Naive thymus-derived CD4-positive, alpha-beta T cell (primary cell): ENCODE data around the gene C2orf68. TPM values are rescaled to one million over a fixed set of nuclear protein-coding genes. Genes with fewer than 3 reads are reported as not detected.

Source experiments
- ATAC-seq: fragments of 150-1000 bp; cut with Tn5 transposase; 2 replicates; pipeline ENCODE4 v1.10.0; 2021; ENCODE audit warnings: mild to moderate bottlenecking, moderate library complexity
- CTCF ChIA-PET: fragments of 350-600 bp; sonication (Branson Sonifier 250); formaldehyde crosslinking; loops from one replicate; lab custom pipeline; 2021; ENCODE audit warnings: antibody characterized with exemption; lab: Charles Lee
- POLR2A ChIA-PET: fragments of 350-600 bp; sonication (Branson Sonifier 250); formaldehyde crosslinking; loops from one replicate; lab custom pipeline; 2021; ENCODE audit warnings: antibody characterized with exemption, inconsistent platforms; lab: Charles Lee
- DNase-seq, 9 donors: peaks; one replicate each; pipeline versions ENCODE4 v3.0.0 to v3.0.0-alpha.2; 2020 to 2022; ENCODE audit warnings: mixed read lengths in 1 of 9
- H3K27ac ChIP-seq: one replicate; pipeline ENCODE4 v1.7.0; 2013; ENCODE audit warnings: mild to moderate bottlenecking, low read depth, low read length, moderate library complexity
- H3K27me3 ChIP-seq, 2 donors: one replicate each; pipeline ENCODE4 v1.7.0; 2013; ENCODE audit warnings: low read length in 2 of 2, mild to moderate bottlenecking in 2 of 2, moderate library complexity in 2 of 2; ENCODE audit not compliant: control insufficient read depth in 2 of 2, insufficient read depth in 2 of 2
- H3K36me3 ChIP-seq, 3 experiments: 1 replicate in 2 of 3; 2 replicates in 1 of 3; pipeline ENCODE4 v1.7.0; 2013; ENCODE audit warnings: low read length in 3 of 3, mild to moderate bottlenecking in 3 of 3, moderate library complexity in 1 of 3; ENCODE audit not compliant: insufficient read depth in 3 of 3, control insufficient read depth in 2 of 3
- H3K4me1 ChIP-seq, 2 donors: one replicate each; pipeline ENCODE4 v1.7.0; 2013; ENCODE audit warnings: low read length in 2 of 2, mild to moderate bottlenecking in 2 of 2, moderate library complexity in 1 of 2; ENCODE audit not compliant: control insufficient read depth in 2 of 2, insufficient read depth in 2 of 2
- H3K4me3 ChIP-seq: 2 replicates; pipeline ENCODE4 v1.7.0; 2013; ENCODE audit warnings: mild to moderate bottlenecking, low read length
- H3K9me3 ChIP-seq, 3 experiments: 1 replicate in 2 of 3; 2 replicates in 1 of 3; pipeline ENCODE4 v1.7.0; 2013; ENCODE audit warnings: low read length in 3 of 3; ENCODE audit not compliant: control insufficient read depth in 2 of 3
- H3K27ac Mint-ChIP-seq, 9 donors: one replicate each; pipeline ENCODE4 v1.8.0; 2020 to 2022; ENCODE audit warnings: mixed read lengths in 9 of 9, mild to moderate bottlenecking in 8 of 9, moderate library complexity in 5 of 9, inconsistent platforms in 2 of 9
- H3K27me3 Mint-ChIP-seq, 5 donors: one replicate each; pipeline ENCODE4 v1.8.0; 2021 to 2022; ENCODE audit warnings: mixed read lengths in 5 of 5, mild to moderate bottlenecking in 1 of 5
- H3K36me3 Mint-ChIP-seq, 5 donors: one replicate each; pipeline ENCODE4 v1.8.0; 2020 to 2022; ENCODE audit warnings: mixed read lengths in 5 of 5, mild to moderate bottlenecking in 3 of 5, inconsistent platforms in 1 of 5
- H3K4me1 Mint-ChIP-seq, 7 donors: one replicate each; pipeline ENCODE4 v1.8.0; 2020 to 2022; ENCODE audit warnings: mixed read lengths in 7 of 7, mild to moderate bottlenecking in 3 of 7, inconsistent platforms in 1 of 7
- H3K4me3 Mint-ChIP-seq, 10 donors: one replicate each; pipeline ENCODE4 v1.8.0; 2020 to 2022; ENCODE audit warnings: mild to moderate bottlenecking in 10 of 10, mixed read lengths in 10 of 10, moderate library complexity in 6 of 10, inconsistent platforms in 2 of 10
- H3K9me3 Mint-ChIP-seq, 11 donors: one replicate each; pipeline ENCODE4 v1.8.0; 2020 to 2022; ENCODE audit warnings: mixed read lengths in 11 of 11, mild to moderate bottlenecking in 4 of 11, inconsistent platforms in 1 of 11, moderate library complexity in 1 of 11
- intact Hi-C, 2 donors: fragments of 100-400 bp; cut with micrococcal nuclease; formaldehyde crosslinking; loops; one replicate each; pipeline ENCODE4 v1.15.1; 2023
- polyA plus RNA-seq, 2 donors: library from polyadenylated mRNA; unstranded; fragments of 300-500 nt; fragmentation: Illumina TruSeq; gene quantifications; one replicate each; pipeline ENCODE4 v1.2.3, GENCODE V29; 2021
- total RNA-seq, 6 experiments: library from RNA in 5 of 6; stranded (reverse) in 5 of 6; gene quantifications; 1 replicate in 5 of 6; 2 replicates in 1 of 6; pipeline ENCODE4 v1.2.3 and lab custom pipeline; 2021 to 2026

Gene C2orf68
- total and polyA plus RNA-seq, 7 experiments from 2014 or later = 24.9 to 92.1 (median 42.5) TPM

DNA sequence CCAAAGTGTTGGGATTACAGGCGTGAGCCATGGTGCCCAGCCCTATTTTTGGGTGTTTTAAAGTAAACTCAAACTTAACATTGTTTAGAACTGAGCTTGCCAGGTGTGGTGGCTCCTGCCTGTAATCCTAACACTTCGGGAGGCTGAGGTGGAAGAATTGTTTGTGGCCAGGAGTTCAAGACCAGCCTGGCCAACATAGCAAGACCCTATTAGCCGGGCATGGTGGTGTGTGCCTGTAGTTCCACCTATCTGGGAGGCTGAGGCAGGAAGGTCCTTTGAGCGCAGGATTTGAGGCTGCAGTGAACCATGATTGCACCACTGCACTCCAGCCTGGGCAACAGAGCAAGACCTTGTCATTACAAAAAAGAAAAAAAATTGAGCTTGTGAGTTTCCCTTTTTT lies 38.6 kb upstream of the C2orf68 start:
- ATAC-seq (no peak), DNase-seq (no peak)
- CTCF ChIA-PET = no interaction called here
- peaks cover 17 to 65% (median 31%) of the 10 kb centered on the region in 5 donors for H3K36me3 Mint-ChIP-seq
- no peak overlapping the region for H3K4me3 ChIP-seq
- no peaks in the 10 kb centered on the region for H3K9me3 ChIP-seq
- no peaks in the 10 kb centered on the region for H3K27me3 Mint-ChIP-seq
- intact Hi-C loops = no loop called here
- no peaks in the 10 kb centered on the region for H3K4me1 ChIP-seq
- H3K27me3 ChIP-seq = no peaks in the 10 kb centered on the region
- POLR2A ChIA-PET = interaction anchor here (0.6 to 1.1 kb wide), 2 partner anchors 110 to 273 kb away, joined by 3 to 4 read pairs; no protein-coding TSS in a partner anchor
- no peaks in the 10 kb centered on the region for H3K4me1 Mint-ChIP-seq
- no peaks in the 10 kb centered on the region for H3K9me3 Mint-ChIP-seq
- H3K36me3 ChIP-seq = peaks cover 25 to 78% (median 35%) of the 10 kb centered on the region in 3 experiments
- H3K27ac ChIP-seq = no peak overlapping the region
- H3K27ac Mint-ChIP-seq = no peak overlapping the region
- H3K4me3 Mint-ChIP-seq = no peak overlapping the region

DNA sequence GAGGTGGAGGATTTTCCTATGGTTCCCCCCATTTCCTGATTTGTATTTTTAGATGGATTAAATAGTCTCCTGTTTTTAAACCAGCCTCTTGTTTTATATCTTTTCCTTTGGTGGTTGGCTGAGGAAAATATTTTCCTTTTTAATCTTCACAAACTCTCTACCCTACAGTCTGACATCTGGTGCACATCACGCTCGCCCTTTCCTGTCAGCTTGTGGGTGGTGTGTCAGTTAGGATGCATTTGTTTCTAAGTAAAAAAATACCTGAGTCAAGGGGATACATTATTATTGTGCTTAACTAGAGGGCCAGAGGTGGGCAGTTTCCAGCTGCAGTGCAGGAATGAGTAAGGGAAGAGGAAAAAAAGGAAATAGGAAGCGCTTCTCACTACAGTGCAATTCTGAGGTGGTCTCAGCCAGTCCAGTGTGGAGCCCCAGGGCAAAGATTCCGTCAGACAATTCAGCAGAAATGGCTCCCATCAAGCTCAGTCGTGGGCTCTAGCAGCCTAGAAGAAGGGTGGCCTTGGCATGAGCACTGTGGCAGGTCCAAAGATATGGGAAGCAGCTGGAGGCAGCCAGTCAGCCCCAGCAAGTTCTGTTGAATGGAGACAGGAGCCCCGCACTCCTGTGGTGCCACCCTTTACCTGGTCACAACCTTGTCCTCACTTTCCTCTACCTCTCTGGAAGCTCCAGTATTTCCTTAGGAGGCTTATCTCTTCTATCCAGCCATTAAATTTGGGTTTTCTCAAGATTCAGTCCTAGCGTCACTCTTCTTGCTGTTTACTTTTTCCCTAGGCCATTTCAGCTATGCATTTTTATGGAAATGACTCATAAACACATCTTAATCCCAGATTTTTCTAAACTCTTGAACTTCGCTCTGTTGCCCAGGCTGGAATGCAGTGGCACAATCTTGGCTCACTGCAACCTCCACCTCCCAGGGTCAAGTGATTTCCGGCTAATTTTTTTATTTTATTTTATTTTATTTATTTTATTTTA lies 37.6 kb upstream of the C2orf68 start:
- peaks cover 30 to 88% (median 42%) of the 10 kb centered on the region in 3 experiments for H3K36me3 ChIP-seq
- H3K27me3 ChIP-seq = no peaks in the 10 kb centered on the region
- Mint-ChIP-seq H3K27ac (no peak overlapping the region), H3K4me1 (no peaks in the 10 kb centered on the region), H3K36me3 (peaks cover 17 to 65% (median 31%) of the 10 kb centered on the region in 5 donors), H3K4me3 (no peak overlapping the region), H3K9me3 (no peaks in the 10 kb centered on the region), H3K27me3 (no peaks in the 10 kb centered on the region)
- intact Hi-C loops = no loop called here
- H3K4me3 ChIP-seq = no peak overlapping the region
- no peak for ATAC-seq
- POLR2A ChIA-PET = interaction anchor here (1.1 kb wide), 1 partner anchor 272 kb away, joined by 4 read pairs; no protein-coding TSS in a partner anchor
- CTCF ChIA-PET = no interaction called here
- no peaks in the 10 kb centered on the region for H3K9me3 ChIP-seq
- no peak for DNase-seq
- no peaks in the 10 kb centered on the region for H3K4me1 ChIP-seq
- no peak overlapping the region for H3K27ac ChIP-seq

GRCh38 chr2:85648619-85649018 lies 36.8 kb upstream of the C2orf68 start:
- peaks cover 32 to 93% (median 42%) of the 10 kb centered on the region in 3 experiments for H3K36me3 ChIP-seq
- CTCF ChIA-PET = interaction anchor here (0.6 kb wide), 1 partner anchor 11 kb away, joined by 3 read pairs; no protein-coding TSS in a partner anchor
- no peaks in the 10 kb centered on the region for H3K9me3 ChIP-seq
- no peaks in the 10 kb centered on the region for H3K4me1 Mint-ChIP-seq
- DNase-seq (peak in 2 of 9 donors; percentile 2 to 4), ATAC-seq (no peak)
- H3K4me3 ChIP-seq = no peak overlapping the region
- H3K27me3 Mint-ChIP-seq = no peaks in the 10 kb centered on the region
- peak overlapping the region in 1 of 9 donors; percentile 13 for H3K27ac Mint-ChIP-seq
- no peaks in the 10 kb centered on the region for H3K9me3 Mint-ChIP-seq
- no peaks in the 10 kb centered on the region for H3K4me1 ChIP-seq
- no peak overlapping the region for H3K27ac ChIP-seq
- H3K36me3 Mint-ChIP-seq = peaks cover 17 to 60% (median 31%) of the 10 kb centered on the region in 5 donors
- intact Hi-C loops = loop anchor here in 1 of 2 donors (1.0 kb wide), 1 partner anchor 166 kb away; no protein-coding TSS in a partner anchor
- H3K27me3 ChIP-seq = no peaks in the 10 kb centered on the region
- H3K4me3 Mint-ChIP-seq = no peak overlapping the region
- POLR2A ChIA-PET = no interaction called here

DNA sequence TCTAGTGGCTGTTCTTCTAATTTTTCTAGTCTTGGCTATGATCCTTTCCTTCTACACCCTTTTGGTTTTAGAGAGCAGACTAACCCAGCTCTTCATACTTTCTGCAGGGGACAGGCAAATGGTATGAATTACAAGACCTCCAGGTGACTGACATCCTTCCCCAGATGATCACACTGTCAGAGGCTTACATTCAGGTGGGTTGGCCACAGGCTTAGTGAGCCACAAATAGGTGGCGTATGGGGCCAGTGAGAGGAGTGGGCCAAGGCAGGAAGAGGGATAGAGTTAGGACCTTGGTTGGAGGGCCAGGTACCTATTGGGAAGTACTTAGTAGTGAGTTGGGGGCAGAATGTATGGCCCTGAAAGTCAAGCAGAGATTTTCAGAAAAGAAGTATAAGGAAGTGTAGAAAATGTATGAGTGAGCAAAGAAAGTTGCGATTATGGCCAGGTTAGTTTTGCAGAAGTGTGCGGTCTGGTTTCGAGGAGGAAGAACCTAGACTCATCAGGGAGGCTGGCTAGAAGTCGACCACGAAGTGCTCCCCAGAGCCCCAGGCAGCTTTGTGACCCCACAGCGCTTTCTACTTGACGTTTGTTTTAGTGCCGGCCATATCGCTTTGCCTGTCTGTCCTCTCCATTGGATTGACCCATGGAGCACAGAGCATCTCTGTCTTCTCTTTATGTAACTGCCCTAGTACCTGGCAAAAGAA lies 36.1 kb upstream of the C2orf68 start:
- Mint-ChIP-seq H3K4me3 (no peak overlapping the region), H3K27ac (peak overlapping the region in 4 of 9 donors; percentile 10 to 38 (median 16)), H3K27me3 (no peaks in the 10 kb centered on the region), H3K4me1 (peaks cover 0 to under 1% (median 0%) of the 10 kb centered on the region in 7 donors), H3K36me3 (peaks cover 17 to 61% (median 29%) of the 10 kb centered on the region in 5 donors), H3K9me3 (no peaks in the 10 kb centered on the region)
- intact Hi-C loops = loop anchor here in 1 of 2 donors (1.0 kb wide), 1 partner anchor 166 kb away; no protein-coding TSS in a partner anchor
- ChIA-PET POLR2A (no interaction called here), CTCF (interaction anchor here (0.6 to 0.7 kb wide), 3 partner anchors 10 to 109 kb away, joined by 3 to 4 read pairs (median 3); partner anchors contain the start of gene MAT2A)
- Histone ChIP-seq H3K36me3 (peaks cover 32 to 95% (median 42%) of the 10 kb centered on the region in 3 experiments), H3K27ac (no peak overlapping the region), H3K27me3 (no peaks in the 10 kb centered on the region), H3K4me1 (no peaks in the 10 kb centered on the region), H3K4me3 (no peak overlapping the region), H3K9me3 (no peaks in the 10 kb centered on the region)
- peak; percentile 59 for ATAC-seq
- DNase-seq = no peak

GRCh38 chr2:85646166-85646565 lies 34.3 kb upstream of the C2orf68 start:
- POLR2A ChIA-PET = no interaction called here
- Mint-ChIP-seq H3K4me1 (peaks cover 0 to 17% (median 0%) of the 10 kb centered on the region in 7 donors), H3K27ac (no peak overlapping the region), H3K9me3 (no peaks in the 10 kb centered on the region), H3K4me3 (no peak overlapping the region), H3K36me3 (peaks cover 22 to 66% (median 36%) of the 10 kb centered on the region in 5 donors), H3K27me3 (no peaks in the 10 kb centered on the region)
- intact Hi-C loops = no loop called here
- H3K27me3 ChIP-seq = no peaks in the 10 kb centered on the region
- DNase-seq (no peak), ATAC-seq (no peak)
- no peaks in the 10 kb centered on the region for H3K4me1 ChIP-seq
- no peak overlapping the region for H3K27ac ChIP-seq
- H3K4me3 ChIP-seq = no peak overlapping the region
- H3K36me3 ChIP-seq = peaks cover 42 to 97% (median 59%) of the 10 kb centered on the region in 3 experiments
- no peaks in the 10 kb centered on the region for H3K9me3 ChIP-seq
- CTCF ChIA-PET = interaction anchor here (0.6 to 0.9 kb wide), 3 partner anchors 9 to 112 kb away, joined by 3 to 7 read pairs (median 3); no protein-coding TSS in a partner anchor

GRCh38 chr2:85644909-85645308 lies 33.0 kb upstream of the C2orf68 start:
- no peaks in the 10 kb centered on the region for H3K4me1 ChIP-seq
- no peak overlapping the region for H3K4me3 ChIP-seq
- no peaks in the 10 kb centered on the region for H3K27me3 Mint-ChIP-seq
- no peaks in the 10 kb centered on the region for H3K9me3 ChIP-seq
- no peaks in the 10 kb centered on the region for H3K9me3 Mint-ChIP-seq
- H3K27ac Mint-ChIP-seq = no peak overlapping the region
- H3K27me3 ChIP-seq = no peaks in the 10 kb centered on the region
- peaks cover 21 to 69% (median 40%) of the 10 kb centered on the region in 5 donors for H3K36me3 Mint-ChIP-seq
- H3K27ac ChIP-seq = no peak overlapping the region
- DNase-seq (no peak), ATAC-seq (no peak)
- no peak overlapping the region for H3K4me3 Mint-ChIP-seq
- H3K36me3 ChIP-seq = peaks cover 49 to 98% (median 66%) of the 10 kb centered on the region in 3 experiments
- CTCF ChIA-PET = interaction anchor here (0.6 kb wide), 1 partner anchor 600 kb away, joined by 5 read pairs; no protein-coding TSS in a partner anchor
- POLR2A ChIA-PET = interaction anchor here (0.6 kb wide), 1 partner anchor 36 kb away, joined by 4 read pairs; no protein-coding TSS in a partner anchor
- intact Hi-C loops = no loop called here
- H3K4me1 Mint-ChIP-seq = peaks cover 0 to 20% (median 0%) of the 10 kb centered on the region in 7 donors
